HL-60 (cell line): ENCODE measurements around the gene TMEM123.

ENCODE experiments used
- DNase-seq, 2 experiments: peaks; one replicate each; pipeline ENCODE4 v3.0.0-alpha.2; 2010 to 2020; ENCODE audit warnings: low read depth in 1 of 2, low spot score in 1 of 2
- H3K27ac ChIP-seq: fragments of 250-450 bp; sonication (Bioruptor Pico); replicated peaks from 2 replicates; pipeline ENCODE4 v1.5.1; 2020; ENCODE audit warnings: mild to moderate bottlenecking, moderate library complexity
- H3K27me3 ChIP-seq: fragments of 250-450 bp; sonication (Bioruptor Pico); 2 replicates; pipeline ENCODE4 v1.5.1; 2021; ENCODE audit warnings: mild to moderate bottlenecking, moderate library complexity; ENCODE audit not compliant: insufficient read depth, poor library complexity, severe bottlenecking
- H3K4me3 ChIP-seq: replicated peaks from 2 replicates; pipeline ENCODE4 v1.5.1; 2011; ENCODE audit warnings: mild to moderate bottlenecking, control low read depth, low read length; ENCODE audit not compliant: insufficient read depth
- GABPA ChIP-seq: IDR thresholded peaks from 2 replicates; pipeline ENCODE4 v1.6.1; 2012; ENCODE audit warnings: low read depth
- POLR2AphosphoS5 ChIP-seq: IDR thresholded peaks from 2 replicates; pipeline ENCODE4 v1.6.1; 2012; ENCODE audit warnings: low read depth
- SPI1 ChIP-seq: IDR thresholded peaks from 2 replicates; pipeline ENCODE4 v1.6.1; 2012; ENCODE audit warnings: low read depth, mild to moderate bottlenecking, borderline replicate concordance
- TF ChIP-seq, protein P1 (sequence below): IDR thresholded peaks from 2 replicates; pipeline ENCODE4 v1.6.1; 2012; ENCODE audit warnings: low read depth; ENCODE audit not compliant: insufficient replicate concordance
- TF ChIP-seq, protein P2 (sequence below): IDR thresholded peaks from one replicate; pipeline ENCODE4 v1.5.1; 2011; ENCODE audit warnings: low read length, control low read depth, inconsistent platforms; ENCODE audit not compliant: insufficient read depth

TMEM123 gene

DNA sequence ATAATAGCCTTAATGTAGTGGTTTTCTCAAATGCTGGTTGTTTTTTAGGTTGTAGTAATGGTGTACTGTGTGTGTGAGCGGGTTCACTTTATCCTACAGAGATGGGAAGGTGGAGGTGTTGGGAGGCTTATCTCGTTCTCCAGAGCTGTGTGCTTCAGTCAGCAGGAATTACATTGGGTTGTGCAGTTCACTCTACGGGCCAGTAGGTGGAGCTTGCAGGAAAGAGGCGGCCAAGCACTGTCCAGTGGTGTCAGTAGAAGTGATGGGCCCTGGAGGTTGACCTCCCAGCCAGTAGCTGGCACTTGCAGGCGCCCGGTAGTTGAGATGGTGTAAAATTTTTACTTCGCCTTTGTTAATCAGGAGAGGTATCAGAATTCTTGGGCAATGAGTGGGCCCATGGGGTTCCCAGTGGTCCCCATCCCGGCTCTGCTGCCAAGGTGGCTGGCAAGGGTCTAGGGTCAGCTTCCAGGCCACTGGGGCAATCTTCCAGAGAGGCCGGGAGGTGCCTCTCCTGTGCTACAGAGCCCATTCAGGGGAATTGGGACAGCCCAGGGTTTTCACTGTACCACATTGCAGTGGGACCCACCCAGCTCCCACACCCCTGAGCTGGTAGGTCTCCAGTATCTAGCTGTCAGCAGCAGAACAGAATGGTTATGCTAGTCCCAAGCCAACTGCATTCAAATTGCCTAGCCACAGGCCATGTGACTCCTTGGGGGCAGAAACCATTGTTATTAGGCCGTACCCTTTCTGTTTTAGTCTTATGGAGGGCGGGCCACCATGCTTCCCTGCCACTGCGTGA lies 61.7 kb downstream of the TMEM123 start:
- H3K27ac ChIP-seq: no peak overlapping the region
- H3K27me3 ChIP-seq: no peaks in the 10 kb centered on the region
- no peak overlapping the region for H3K4me3 ChIP-seq
- peak; percentile 18 to 67 for DNase-seq
- TF ChIP-seq, protein P1, sequence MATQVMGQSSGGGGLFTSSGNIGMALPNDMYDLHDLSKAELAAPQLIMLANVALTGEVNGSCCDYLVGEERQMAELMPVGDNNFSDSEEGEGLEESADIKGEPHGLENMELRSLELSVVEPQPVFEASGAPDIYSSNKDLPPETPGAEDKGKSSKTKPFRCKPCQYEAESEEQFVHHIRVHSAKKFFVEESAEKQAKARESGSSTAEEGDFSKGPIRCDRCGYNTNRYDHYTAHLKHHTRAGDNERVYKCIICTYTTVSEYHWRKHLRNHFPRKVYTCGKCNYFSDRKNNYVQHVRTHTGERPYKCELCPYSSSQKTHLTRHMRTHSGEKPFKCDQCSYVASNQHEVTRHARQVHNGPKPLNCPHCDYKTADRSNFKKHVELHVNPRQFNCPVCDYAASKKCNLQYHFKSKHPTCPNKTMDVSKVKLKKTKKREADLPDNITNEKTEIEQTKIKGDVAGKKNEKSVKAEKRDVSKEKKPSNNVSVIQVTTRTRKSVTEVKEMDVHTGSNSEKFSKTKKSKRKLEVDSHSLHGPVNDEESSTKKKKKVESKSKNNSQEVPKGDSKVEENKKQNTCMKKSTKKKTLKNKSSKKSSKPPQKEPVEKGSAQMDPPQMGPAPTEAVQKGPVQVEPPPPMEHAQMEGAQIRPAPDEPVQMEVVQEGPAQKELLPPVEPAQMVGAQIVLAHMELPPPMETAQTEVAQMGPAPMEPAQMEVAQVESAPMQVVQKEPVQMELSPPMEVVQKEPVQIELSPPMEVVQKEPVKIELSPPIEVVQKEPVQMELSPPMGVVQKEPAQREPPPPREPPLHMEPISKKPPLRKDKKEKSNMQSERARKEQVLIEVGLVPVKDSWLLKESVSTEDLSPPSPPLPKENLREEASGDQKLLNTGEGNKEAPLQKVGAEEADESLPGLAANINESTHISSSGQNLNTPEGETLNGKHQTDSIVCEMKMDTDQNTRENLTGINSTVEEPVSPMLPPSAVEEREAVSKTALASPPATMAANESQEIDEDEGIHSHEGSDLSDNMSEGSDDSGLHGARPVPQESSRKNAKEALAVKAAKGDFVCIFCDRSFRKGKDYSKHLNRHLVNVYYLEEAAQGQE: no peak
- TF ChIP-seq, protein P2, sequence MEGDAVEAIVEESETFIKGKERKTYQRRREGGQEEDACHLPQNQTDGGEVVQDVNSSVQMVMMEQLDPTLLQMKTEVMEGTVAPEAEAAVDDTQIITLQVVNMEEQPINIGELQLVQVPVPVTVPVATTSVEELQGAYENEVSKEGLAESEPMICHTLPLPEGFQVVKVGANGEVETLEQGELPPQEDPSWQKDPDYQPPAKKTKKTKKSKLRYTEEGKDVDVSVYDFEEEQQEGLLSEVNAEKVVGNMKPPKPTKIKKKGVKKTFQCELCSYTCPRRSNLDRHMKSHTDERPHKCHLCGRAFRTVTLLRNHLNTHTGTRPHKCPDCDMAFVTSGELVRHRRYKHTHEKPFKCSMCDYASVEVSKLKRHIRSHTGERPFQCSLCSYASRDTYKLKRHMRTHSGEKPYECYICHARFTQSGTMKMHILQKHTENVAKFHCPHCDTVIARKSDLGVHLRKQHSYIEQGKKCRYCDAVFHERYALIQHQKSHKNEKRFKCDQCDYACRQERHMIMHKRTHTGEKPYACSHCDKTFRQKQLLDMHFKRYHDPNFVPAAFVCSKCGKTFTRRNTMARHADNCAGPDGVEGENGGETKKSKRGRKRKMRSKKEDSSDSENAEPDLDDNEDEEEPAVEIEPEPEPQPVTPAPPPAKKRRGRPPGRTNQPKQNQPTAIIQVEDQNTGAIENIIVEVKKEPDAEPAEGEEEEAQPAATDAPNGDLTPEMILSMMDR: peak; percentile 94

DNA sequence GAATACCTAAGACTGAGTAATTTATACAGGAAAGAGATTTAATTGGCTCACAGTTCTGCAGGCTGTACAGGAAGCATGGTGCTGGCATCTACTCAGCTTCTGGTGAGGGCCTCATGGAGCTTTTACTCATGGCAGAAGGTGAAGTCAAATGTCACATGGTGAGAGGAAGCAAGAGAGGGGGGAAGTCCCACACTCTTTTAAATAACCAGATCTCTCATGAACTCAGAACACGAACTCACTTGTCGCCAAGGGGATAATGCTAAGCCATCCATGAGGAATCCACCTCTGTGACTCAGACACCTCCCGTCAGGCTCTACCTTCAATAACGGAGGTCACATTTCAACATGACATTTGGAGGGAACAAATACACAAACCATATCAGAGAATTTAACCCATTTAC lies 63.3 kb downstream of the TMEM123 start:
- TF ChIP-seq SPI1 (no peak), POLR2AphosphoS5 (no peak), GABPA (no peak)
- TF ChIP-seq, protein P1: no peak
- TF ChIP-seq, protein P2: no peak
- no peak for DNase-seq
- Histone ChIP-seq H3K27ac (no peak overlapping the region), H3K27me3 (no peaks in the 10 kb centered on the region), H3K4me3 (no peak overlapping the region)

DNA sequence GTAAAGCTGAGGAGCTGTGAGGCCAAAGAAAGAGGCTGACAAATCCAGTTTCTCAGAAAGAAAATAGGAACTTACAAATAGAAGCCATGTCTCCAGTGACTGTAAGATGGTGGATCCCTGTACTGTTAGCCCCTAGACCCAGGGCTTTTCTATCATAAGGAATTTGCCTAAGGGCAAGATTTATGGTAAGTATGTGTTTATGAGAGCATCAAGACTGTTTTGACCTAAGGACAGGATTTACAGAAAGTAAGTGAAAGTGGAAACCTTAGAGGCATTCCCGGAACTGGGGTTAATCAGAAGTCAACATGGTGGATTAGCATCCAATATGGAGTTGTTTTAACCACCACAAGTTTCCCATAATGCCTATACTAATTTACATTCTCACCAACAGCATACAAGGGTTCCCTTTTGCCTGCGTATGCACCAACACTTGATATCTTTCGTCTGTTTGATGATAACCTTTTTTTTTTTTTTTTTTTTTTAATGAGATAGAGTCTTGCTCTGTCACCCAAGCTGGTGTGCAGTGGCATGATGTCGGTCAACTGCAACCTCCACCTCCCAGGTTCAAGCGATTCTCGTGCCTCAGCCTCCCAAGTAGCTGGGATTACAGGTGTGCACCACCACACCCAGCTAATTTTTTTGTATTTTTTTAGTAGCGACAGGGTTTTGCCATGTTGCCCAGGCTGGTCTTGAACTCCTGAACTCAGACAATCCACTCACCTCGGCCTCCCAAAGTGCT lies 65.4 kb downstream of the TMEM123 start:
- Histone ChIP-seq H3K4me3 (no peak overlapping the region), H3K27ac (no peak overlapping the region), H3K27me3 (no peaks in the 10 kb centered on the region)
- TF ChIP-seq, protein P2: no peak
- TF ChIP-seq SPI1 (no peak), POLR2AphosphoS5 (no peak), GABPA (no peak)
- TF ChIP-seq, protein P1: no peak
- no peak for DNase-seq
